ENCODE results near the gene LSM4.

Gene LSM4

DNA sequence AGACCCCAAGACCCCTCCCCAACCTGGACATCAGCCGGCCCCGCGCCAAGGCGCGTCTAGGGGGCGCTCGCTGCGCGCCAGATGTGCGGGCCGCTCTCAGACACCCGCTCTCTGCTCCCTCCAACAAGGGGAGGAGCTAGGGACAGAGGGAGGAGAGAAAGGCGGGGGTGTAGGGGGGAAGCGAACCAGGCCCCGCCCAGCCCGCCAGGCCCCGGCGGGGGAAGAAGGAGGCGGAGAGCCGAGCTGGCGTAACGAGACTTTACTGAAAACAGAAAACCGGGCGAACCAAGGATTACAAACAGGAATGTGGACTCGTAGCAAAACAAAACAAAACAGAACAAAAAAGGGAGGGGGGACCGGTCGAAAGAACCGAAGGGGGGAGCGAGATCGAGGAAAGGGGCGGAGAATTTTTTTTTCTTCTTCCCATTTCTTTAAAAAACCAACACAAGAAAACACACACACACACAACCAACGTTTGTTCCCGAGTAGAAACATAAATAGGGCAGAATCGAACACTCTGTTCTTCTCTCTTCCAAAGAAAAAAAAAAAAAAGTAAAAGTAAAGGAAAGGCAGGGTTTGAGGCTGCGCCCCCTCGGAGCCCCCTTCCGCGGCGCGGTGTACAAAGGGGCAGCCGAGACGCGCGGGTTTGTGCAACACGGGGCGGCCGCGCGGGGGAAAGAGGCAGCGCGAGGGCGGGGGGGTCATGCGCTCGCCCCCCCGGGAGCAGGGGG lies 43.2 kb downstream of the LSM4 start:
- Histone ChIP-seq H3K36me3 (replicated peaks in 1 of 2; ENCODE audit: control insufficient read depth in 2 of 2, insufficient read depth in 2 of 2, low read length in 2 of 2) (peaks cover 17 to 28% of the 10 kb centered on the region in 2 donors), H3K23ac (ENCODE audit: low read depth, low read length, poor library complexity) (peak overlapping the region; percentile 58), H3K4me1 (ENCODE audit: control insufficient read depth in 2 of 2, insufficient read depth in 1 of 2, low read depth in 1 of 2, low read length in 2 of 2) (peaks cover 14 to 17% of the 10 kb centered on the region in 2 donors), H3K4me2 (ENCODE audit: insufficient read depth, low read length, poor library complexity, severe bottlenecking) (peak overlapping the region; percentile 66), H2BK5ac (ENCODE audit: low read length) (peak overlapping the region; percentile 87), H3K18ac (ENCODE audit: low read length) (peak overlapping the region; percentile 98), H3K27me3 (ENCODE audit: control insufficient read depth in 3 of 3, insufficient read depth in 3 of 3, low read depth in 1 of 3, low read length in 3 of 3) (no peaks in the 10 kb centered on the region), H2BK120ac (ENCODE audit: low read depth, low read length) (no peak overlapping the region), H3K9ac (ENCODE audit: low read depth, low read length, poor library complexity) (peak overlapping the region; percentile 98), H3K4me3 (ENCODE audit: low read length in 2 of 2) (peak overlapping the region; percentile 89 to 96), H2AK5ac (ENCODE audit: low read depth, low read length) (peak overlapping the region; percentile 93), H2AFZ (ENCODE audit: low read length) (no peak overlapping the region), H4K8ac (ENCODE audit: low read depth, low read length) (no peak overlapping the region), H3K27ac (replicated peaks; ENCODE audit: low read length) (peak overlapping the region; percentile 91), H3K9me3 (replicated peaks in 1 of 2; ENCODE audit: control insufficient read depth in 2 of 2, insufficient read depth in 1 of 2, low read depth in 1 of 2, low read length in 2 of 2) (peaks cover 0 to 4% of the 10 kb centered on the region in 2 donors), H4K91ac (ENCODE audit: low read depth, low read length, poor library complexity) (no peak overlapping the region), H2BK15ac (ENCODE audit: low read length) (no peak overlapping the region), H3K79me1 (ENCODE audit: low read depth, low read length) (peaks cover 21% of the 10 kb centered on the region), H3K4ac (ENCODE audit: low read length) (no peak overlapping the region), H3K14ac (ENCODE audit: low read length) (peak overlapping the region; percentile 90), H2BK12ac (ENCODE audit: low read length) (no peak overlapping the region)
- no CpG with 5 or more reads among the region's 55 CpGs for WGBS, 2 donors (ENCODE audit: extremely low coverage in 2 of 2, insufficient read length in 2 of 2, insufficient replicate concordance in 1 of 2)
- DNase-seq (ENCODE audit: low spot score): peak; percentile 97

DNA sequence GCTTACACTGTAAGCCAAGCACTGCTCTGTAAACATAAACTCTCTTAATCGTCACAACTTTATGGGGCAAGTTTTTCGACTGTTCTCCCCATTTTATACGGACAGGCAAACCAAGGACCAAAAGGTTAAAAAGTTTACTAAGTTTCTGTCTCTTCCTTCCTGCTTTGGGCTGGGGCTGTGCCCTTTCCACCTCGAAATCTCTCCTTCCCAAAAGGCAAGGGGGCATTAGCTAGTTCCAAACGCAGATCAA lies 43.7 kb downstream of the LSM4 start:
- no peak overlapping the region for H3K18ac ChIP-seq (ENCODE audit: low read length)
- no peak overlapping the region for H2BK12ac ChIP-seq (ENCODE audit: low read length)
- H3K23ac ChIP-seq (ENCODE audit: low read depth, low read length, poor library complexity): peak overlapping the region; percentile 55
- peaks cover 17 to 33% of the 10 kb centered on the region in 2 donors for H3K36me3 ChIP-seq (replicated peaks in 1 of 2; ENCODE audit: control insufficient read depth in 2 of 2, insufficient read depth in 2 of 2, low read length in 2 of 2)
- peak overlapping the region; percentile 63 for H3K4me2 ChIP-seq (ENCODE audit: insufficient read depth, low read length, poor library complexity, severe bottlenecking)
- peak overlapping the region; percentile 89 to 96 for H3K4me3 ChIP-seq (ENCODE audit: low read length in 2 of 2)
- peak overlapping the region; percentile 14 for H3K9ac ChIP-seq (ENCODE audit: low read depth, low read length, poor library complexity)
- no CpG with 5 or more reads among the region's 5 CpGs for WGBS, 2 donors (ENCODE audit: extremely low coverage in 2 of 2, insufficient read length in 2 of 2, insufficient replicate concordance in 1 of 2)
- no peak overlapping the region for H4K91ac ChIP-seq (ENCODE audit: low read depth, low read length, poor library complexity)
- no peak overlapping the region for H2BK5ac ChIP-seq (ENCODE audit: low read length)
- no peaks in the 10 kb centered on the region for H3K27me3 ChIP-seq (ENCODE audit: control insufficient read depth in 3 of 3, insufficient read depth in 3 of 3, low read depth in 1 of 3, low read length in 3 of 3)
- no peak overlapping the region for H2AK5ac ChIP-seq (ENCODE audit: low read depth, low read length)
- H2BK15ac ChIP-seq (ENCODE audit: low read length): no peak overlapping the region
- H3K79me1 ChIP-seq (ENCODE audit: low read depth, low read length): peaks cover 24% of the 10 kb centered on the region
- no peak overlapping the region for H4K8ac ChIP-seq (ENCODE audit: low read depth, low read length)
- H3K9me3 ChIP-seq (replicated peaks in 1 of 2; ENCODE audit: control insufficient read depth in 2 of 2, insufficient read depth in 1 of 2, low read depth in 1 of 2, low read length in 2 of 2): peaks cover 0 to 2% of the 10 kb centered on the region in 2 donors
- peaks cover 13 to 17% of the 10 kb centered on the region in 2 donors for H3K4me1 ChIP-seq (ENCODE audit: control insufficient read depth in 2 of 2, insufficient read depth in 1 of 2, low read depth in 1 of 2, low read length in 2 of 2)
- DNase-seq (ENCODE audit: low spot score): no peak
- H3K4ac ChIP-seq (ENCODE audit: low read length): no peak overlapping the region
- no peak overlapping the region for H3K27ac ChIP-seq (replicated peaks; ENCODE audit: low read length)
- H2AFZ ChIP-seq (ENCODE audit: low read length): no peak overlapping the region
- no peak overlapping the region for H3K14ac ChIP-seq (ENCODE audit: low read length)
- H2BK120ac ChIP-seq (ENCODE audit: low read depth, low read length): no peak overlapping the region

DNA sequence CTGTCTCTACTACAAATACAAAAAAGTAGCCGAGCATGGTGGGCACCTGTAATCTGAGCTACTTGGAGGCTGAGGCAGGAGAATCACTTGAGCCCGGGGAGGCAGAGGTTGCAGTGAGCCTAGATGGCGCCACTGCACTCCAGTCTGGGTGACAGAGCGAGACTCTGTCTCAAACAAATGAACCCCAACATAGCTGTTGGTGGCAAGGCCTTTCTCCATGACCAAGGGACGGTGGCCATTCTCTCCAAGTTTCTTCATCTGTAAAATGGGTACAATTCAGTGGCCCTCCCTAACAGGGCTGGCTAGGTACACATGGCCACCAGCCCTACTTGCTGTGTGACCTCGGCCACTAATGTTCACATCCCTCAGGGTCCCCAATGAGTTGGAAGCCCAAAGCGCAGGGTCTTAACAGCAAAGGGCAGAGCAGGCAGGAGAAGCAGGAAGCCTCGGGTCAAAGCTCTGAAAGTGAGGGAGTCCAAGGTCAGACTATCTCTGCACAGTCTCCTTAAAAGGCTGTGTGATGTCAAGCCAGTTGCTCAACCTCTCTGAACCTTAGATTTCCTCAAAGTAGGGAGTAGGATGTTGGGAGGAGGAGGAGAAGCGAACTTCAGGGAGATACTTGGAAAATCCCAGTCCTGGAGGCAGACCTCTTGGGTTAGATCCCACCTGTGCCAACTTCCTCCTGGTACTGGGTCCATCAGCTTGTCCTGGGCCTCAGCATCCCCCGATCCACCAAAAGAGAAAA lies 44.2 kb downstream of the LSM4 start:
- H3K27ac ChIP-seq (replicated peaks; ENCODE audit: low read length): no peak overlapping the region
- no peak for DNase-seq (ENCODE audit: low spot score)
- H2BK5ac ChIP-seq (ENCODE audit: low read length): no peak overlapping the region

GRCh38 chr19:18274781-18275356 lies 48.0 kb downstream of the LSM4 start:
- peaks cover 18% of the 10 kb centered on the region for H3K79me1 ChIP-seq (ENCODE audit: low read depth, low read length)
- no peak for DNase-seq (ENCODE audit: low spot score)
- no peak overlapping the region for H3K4ac ChIP-seq (ENCODE audit: low read length)
- H2AFZ ChIP-seq (ENCODE audit: low read length): no peak overlapping the region
- H3K9me3 ChIP-seq (replicated peaks in 1 of 2; ENCODE audit: control insufficient read depth in 2 of 2, insufficient read depth in 1 of 2, low read depth in 1 of 2, low read length in 2 of 2): peaks cover 0 to 2% of the 10 kb centered on the region in 2 donors
- H2BK15ac ChIP-seq (ENCODE audit: low read length): no peak overlapping the region
- H4K91ac ChIP-seq (ENCODE audit: low read depth, low read length, poor library complexity): no peak overlapping the region
- H3K4me1 ChIP-seq (ENCODE audit: control insufficient read depth in 2 of 2, insufficient read depth in 1 of 2, low read depth in 1 of 2, low read length in 2 of 2): peaks cover 8 to 9% of the 10 kb centered on the region in 2 donors
- H3K23ac ChIP-seq (ENCODE audit: low read depth, low read length, poor library complexity): peak overlapping the region; percentile 31
- H3K4me3 ChIP-seq (ENCODE audit: low read length in 2 of 2): peak overlapping the region in 1 of 2 donors; percentile 41
- peak overlapping the region; percentile 11 for H3K4me2 ChIP-seq (ENCODE audit: insufficient read depth, low read length, poor library complexity, severe bottlenecking)
- H4K8ac ChIP-seq (ENCODE audit: low read depth, low read length): peak overlapping the region; percentile 17
- peak overlapping the region; percentile 9 for H2AK5ac ChIP-seq (ENCODE audit: low read depth, low read length)
- no peak overlapping the region for H2BK12ac ChIP-seq (ENCODE audit: low read length)
- no peaks in the 10 kb centered on the region for H3K27me3 ChIP-seq (ENCODE audit: control insufficient read depth in 3 of 3, insufficient read depth in 3 of 3, low read depth in 1 of 3, low read length in 3 of 3)
- no peak overlapping the region for H3K27ac ChIP-seq (replicated peaks; ENCODE audit: low read length)
- no peak overlapping the region for H2BK5ac ChIP-seq (ENCODE audit: low read length)
- no CpG with 5 or more reads among the region's 13 CpGs for WGBS, 2 donors (ENCODE audit: extremely low coverage in 2 of 2, insufficient read length in 2 of 2, insufficient replicate concordance in 1 of 2)
- no peak overlapping the region for H2BK120ac ChIP-seq (ENCODE audit: low read depth, low read length)
- no peak overlapping the region for H3K9ac ChIP-seq (ENCODE audit: low read depth, low read length, poor library complexity)
- H3K36me3 ChIP-seq (replicated peaks in 1 of 2; ENCODE audit: control insufficient read depth in 2 of 2, insufficient read depth in 2 of 2, low read length in 2 of 2): peaks cover 17 to 33% of the 10 kb centered on the region in 2 donors
- no peak overlapping the region for H3K14ac ChIP-seq (ENCODE audit: low read length)
- no peak overlapping the region for H3K18ac ChIP-seq (ENCODE audit: low read length)

More for the DNA sequence above, 44.2 kb downstream of the LSM4 start:
- Histone ChIP-seq H2BK120ac (ENCODE audit: low read depth, low read length) (no peak overlapping the region), H3K27me3 (ENCODE audit: control insufficient read depth in 3 of 3, insufficient read depth in 3 of 3, low read depth in 1 of 3, low read length in 3 of 3) (no peaks in the 10 kb centered on the region), H3K4ac (ENCODE audit: low read length) (no peak overlapping the region), H3K4me2 (ENCODE audit: insufficient read depth, low read length, poor library complexity, severe bottlenecking) (peak overlapping the region; percentile 63), H3K79me1 (ENCODE audit: low read depth, low read length) (peaks cover 26% of the 10 kb centered on the region), H3K18ac (ENCODE audit: low read length) (no peak overlapping the region), H2BK15ac (ENCODE audit: low read length) (no peak overlapping the region), H4K91ac (ENCODE audit: low read depth, low read length, poor library complexity) (no peak overlapping the region), H2BK12ac (ENCODE audit: low read length) (no peak overlapping the region), H4K8ac (ENCODE audit: low read depth, low read length) (no peak overlapping the region), H2AFZ (ENCODE audit: low read length) (no peak overlapping the region), H3K4me1 (ENCODE audit: control insufficient read depth in 2 of 2, insufficient read depth in 1 of 2, low read depth in 1 of 2, low read length in 2 of 2) (peaks cover 13 to 17% of the 10 kb centered on the region in 2 donors), H3K9me3 (replicated peaks in 1 of 2; ENCODE audit: control insufficient read depth in 2 of 2, insufficient read depth in 1 of 2, low read depth in 1 of 2, low read length in 2 of 2) (peaks cover 0 to 2% of the 10 kb centered on the region in 2 donors), H3K14ac (ENCODE audit: low read length) (no peak overlapping the region), H3K9ac (ENCODE audit: low read depth, low read length, poor library complexity) (peak overlapping the region; percentile 14), H3K23ac (ENCODE audit: low read depth, low read length, poor library complexity) (no peak overlapping the region), H3K4me3 (ENCODE audit: low read length in 2 of 2) (peak overlapping the region; percentile 89 to 96), H2AK5ac (ENCODE audit: low read depth, low read length) (no peak overlapping the region), H3K36me3 (replicated peaks in 1 of 2; ENCODE audit: control insufficient read depth in 2 of 2, insufficient read depth in 2 of 2, low read length in 2 of 2) (peaks cover 17 to 33% of the 10 kb centered on the region in 2 donors)
- no CpG with 5 or more reads among the region's 10 CpGs for WGBS, 2 donors (ENCODE audit: extremely low coverage in 2 of 2, insufficient read length in 2 of 2, insufficient replicate concordance in 1 of 2)
